HepG2 (cell line): Measurements from ENCODE around the gene HAGHL. TPM values are rescaled to one million over a fixed set of nuclear protein-coding genes. Genes with fewer than 3 reads are reported as not detected.

Experiments
- ATAC-seq: fragments of 200-7000 bp; cut with Tn5 transposase; 3 replicates; pipeline ENCODE4 v1.9.1; 2020; ENCODE audit warnings: mild to moderate bottlenecking, moderate library complexity
- BruUV-seq: library from RNA; stranded (reverse); fragments of 400-500 nt; replicated peaks from 2 replicates; lab custom pipeline; 2021; lab: Mats Ljungman, UMichigan
- CTCF ChIA-PET: fragments of 300-600 bp; formaldehyde crosslinking; extraction: SDS; loops from one replicate; lab custom pipeline; 2021; ENCODE audit warnings: low total read pairs, inconsistent platforms, low intra/inter-chr PET ratio; lab: Yijun Ruan, JAX
- POLR2A ChIA-PET: fragments of 350-600 bp; sonication (Branson Sonifier 250); formaldehyde crosslinking; loops from one replicate; lab custom pipeline; 2020; ENCODE audit warnings: antibody characterized with exemption, inconsistent platforms; lab: Yijun Ruan, JAX
- DNase-seq: peaks from one replicate; pipeline ENCODE4 v3.0.0-alpha.2; 2015; ENCODE audit warnings: low spot score
- FAIRE-seq: peaks from 3 replicates; lab custom pipeline; 2011; peaks lifted over from hg19 to GRCh38; lab: Jason Lieb, UNC
- H2AFZ ChIP-seq: one replicate; pipeline ENCODE4 v1.6.1; 2011; ENCODE audit warnings: low read length, inconsistent platforms
- H3K27ac ChIP-seq: fragments of 300-600 bp; 3 replicates; pipeline ENCODE4 v1.8.0; 2011; ENCODE audit warnings: mixed run types, mild to moderate bottlenecking, mixed read lengths, low read length, inconsistent platforms; ENCODE audit not compliant: insufficient read depth; ENCODE audit errors: extremely low read length
- H3K27me3 ChIP-seq, 2 experiments: fragments of 200-600 bp in 1 of 2; 2 replicates in 1 of 2; 3 replicates in 1 of 2; pipeline versions ENCODE4 v1.6.0 to v1.8.0; 2011; ENCODE audit warnings: low read length in 2 of 2, mild to moderate bottlenecking in 2 of 2, moderate library complexity in 2 of 2, inconsistent platforms in 1 of 2; ENCODE audit not compliant: insufficient read depth in 2 of 2, control insufficient read depth in 1 of 2
- H3K36me3 ChIP-seq, 2 experiments: fragments of 200-600 bp in 1 of 2; replicated peaks in 1 of 2; 2 replicates in 1 of 2; 3 replicates in 1 of 2; pipeline versions ENCODE4 v1.5.1 to v1.8.0; 2011; ENCODE audit warnings: low read length in 2 of 2, inconsistent platforms in 1 of 2; ENCODE audit not compliant: insufficient read depth in 2 of 2, control insufficient read depth in 1 of 2
- H3K4me1 ChIP-seq: 2 replicates; pipeline ENCODE4 v1.5.1; 2012; ENCODE audit warnings: low read length, inconsistent platforms; ENCODE audit not compliant: insufficient read depth
- H3K4me2 ChIP-seq: 2 replicates; pipeline ENCODE4 v1.6.0; 2011; ENCODE audit warnings: low read depth, low read length, inconsistent platforms
- H3K4me3 ChIP-seq, 3 experiments: fragments of 200-600 bp in 1 of 3; sonication (generic), shearing (Covaris generic) in 1 of 3; replicated peaks in 1 of 3; 2 replicates each; pipeline ENCODE4 v1.5.1; 2011 to 2016; ENCODE audit warnings: low read length in 3 of 3, inconsistent platforms in 2 of 3, low read depth in 2 of 3, mild to moderate bottlenecking in 2 of 3, control low read depth in 1 of 3, mixed read lengths in 1 of 3; ENCODE audit not compliant: insufficient read depth in 1 of 3
- H3K79me2 ChIP-seq: one replicate; pipeline ENCODE4 v1.6.1; 2011; ENCODE audit warnings: low read length, inconsistent platforms; ENCODE audit not compliant: insufficient read depth
- H3K9ac ChIP-seq: 2 replicates; pipeline ENCODE4 v1.6.0; 2011; ENCODE audit warnings: mild to moderate bottlenecking, low read depth, low read length, inconsistent platforms; ENCODE audit not compliant: insufficient read depth
- H3K9me3 ChIP-seq: 2 replicates; pipeline ENCODE4 v1.5.1; 2012; ENCODE audit warnings: mild to moderate bottlenecking, low read length
- H4K20me1 ChIP-seq: 2 replicates; pipeline ENCODE4 v1.6.0; 2011; ENCODE audit warnings: inconsistent platforms, mild to moderate bottlenecking, low read length, moderate library complexity; ENCODE audit not compliant: insufficient read depth
- ATF5 ChIP-seq: sonication (generic); formaldehyde crosslinking; IDR thresholded peaks from 2 replicates; pipeline ENCODE4 v1.4.0; 2020; ENCODE audit warnings: mild to moderate bottlenecking, low read depth, missing genetic modification reagents
- CREB3 ChIP-seq: sonication (generic); formaldehyde crosslinking; IDR thresholded peaks from 2 replicates; pipeline ENCODE4 v1.5.0; 2020; ENCODE audit warnings: missing genetic modification reagents
- MTA3 ChIP-seq: sonication (generic); formaldehyde crosslinking; IDR thresholded peaks from 2 replicates; pipeline ENCODE4 v1.4.0; 2020; ENCODE audit warnings: missing genetic modification reagents
- PRMT3 ChIP-seq: sonication (generic); formaldehyde crosslinking; IDR thresholded peaks from 2 replicates; pipeline ENCODE4 v1.8.1; 2022; ENCODE audit warnings: low read depth, mild to moderate bottlenecking, moderate library complexity, missing genetic modification reagents, borderline replicate concordance
- TARDBP ChIP-seq: sonication (generic); formaldehyde crosslinking; IDR thresholded peaks from 2 replicates; pipeline ENCODE4 v1.8.0; 2022; ENCODE audit warnings: mild to moderate bottlenecking, missing genetic modification reagents
- TFDP2 ChIP-seq: sonication (generic); formaldehyde crosslinking; IDR thresholded peaks from 2 replicates; pipeline ENCODE4 v1.4.0; 2020; ENCODE audit warnings: missing genetic modification reagents
- TGIF2 ChIP-seq: IDR thresholded peaks from 2 replicates; pipeline ENCODE4 v1.6.1; 2016; ENCODE audit warnings: control low read depth, missing compliant biosample characterization
- ZFYVE20 ChIP-seq: sonication (generic); formaldehyde crosslinking; IDR thresholded peaks from 2 replicates; pipeline ENCODE4 v1.8.0; 2023; ENCODE audit warnings: low read depth, mild to moderate bottlenecking, moderate library complexity, missing genetic modification reagents, borderline replicate concordance
- ZNF12 ChIP-seq: sonication (generic); formaldehyde crosslinking; IDR thresholded peaks from 2 replicates; pipeline ENCODE4 v1.5.0; 2020; ENCODE audit warnings: missing genetic modification reagents
- ZNF326 ChIP-seq: sonication (generic); formaldehyde crosslinking; IDR thresholded peaks from 2 replicates; pipeline ENCODE4 v1.4.0; 2020; ENCODE audit warnings: missing genetic modification reagents, borderline replicate concordance
- ZNF430 ChIP-seq: sonication (generic); formaldehyde crosslinking; IDR thresholded peaks from 2 replicates; pipeline ENCODE4 v1.9.0; 2021; ENCODE audit warnings: mild to moderate bottlenecking, missing genetic modification reagents
- ZNF570 ChIP-seq: sonication (generic); formaldehyde crosslinking; IDR thresholded peaks from 2 replicates; pipeline ENCODE4 v1.4.0; 2020; ENCODE audit warnings: mild to moderate bottlenecking, missing genetic modification reagents, borderline replicate concordance
- ZNF710 ChIP-seq: sonication (generic); formaldehyde crosslinking; IDR thresholded peaks from 2 replicates; pipeline ENCODE4 v1.5.0; 2020; ENCODE audit warnings: mild to moderate bottlenecking, missing genetic modification reagents, borderline replicate concordance
- WGBS: methylation state at CpG from one replicate; pipeline ENCODE4 v1.1.6; 2017; ENCODE audit warnings: low lambda C conversion rate; 5-methylcytosine and 5-hydroxymethylcytosine counted together
- in situ Hi-C: cut with HindIII; loops from 2 replicates; pipeline ENCODE4 v1.10.0; 2017; ENCODE audit warnings: low pct_unique_long_range_greater_than_20kb; ENCODE audit not compliant: extremely low pct_ligation_motif_present
- intact Hi-C: fragments of 100-400 bp; cut with micrococcal nuclease; formaldehyde crosslinking; loops from one replicate; pipeline ENCODE4 v1.10.0; 2022; ENCODE audit not compliant: unreplicated experiment
- polyA plus RNA-seq, 8 experiments: library from polyadenylated mRNA; depleted of rRNA in 3 of 8; stranded (reverse) in 7 of 8; unstranded in 1 of 8; fragments of >200 nt; fragmentation: Illumina TruSeq in 4 of 8; extraction: Trizol in 4 of 8; gene quantifications; 2 replicates each; pipeline versions ENCODE4 v1.2.1 to v1.2.3, GENCODE V29; 2011 to 2016; ENCODE audit warnings: low read depth in 4 of 8, missing spikeins in 1 of 8, mixed read lengths in 1 of 8; ENCODE audit not compliant: insufficient read depth in 1 of 8
- total RNA-seq, 5 experiments: library from RNA; depleted of rRNA; stranded (reverse); fragments of >200 nt; fragmentation: Illumina TruSeq; extraction: Trizol; gene quantifications; 2 replicates each; pipeline ENCODE4 v1.2.3, GENCODE V29; 2016; ENCODE audit warnings: low read depth in 1 of 5

Gene HAGHL
- total and polyA plus RNA-seq, 2 of the 13 experiments (the other 11 are each of a cell fraction or from before 2014, with no cell fraction given): 3.4 to 8.4 TPM

- H3K36me3 ChIP-seq: no peaks in the 10 kb centered on the region
- FAIRE-seq (no peak), ATAC-seq (no peak), DNase-seq (no peak)
- intact Hi-C loops (no loop called here), in situ Hi-C loops (no loop called here)
- H3K4me3 ChIP-seq: peak overlapping the region in 2 of 3 experiments; percentile 35 to 95; a peak in 3 of 6 replicates
- H4K20me1 ChIP-seq: no peaks in the 10 kb centered on the region
- POLR2A ChIA-PET: interaction anchor here (0.7 to 2.5 kb wide), 13 partner anchors 8 to 251 kb away, joined by 3 to 22 read pairs (median 7); partner anchors contain the start of genes CHTF18, CIAO3, MSLN and RPUSD1
- no peak overlapping the region for H2AFZ ChIP-seq
- CTCF ChIA-PET: no interaction called here
- WGBS: 96% methylated on average over 20 of the region's 51 CpGs
- BruUV-seq: TSS peak; percentile 53
- H3K27ac ChIP-seq: peak overlapping the region; percentile 88
- H3K27me3 ChIP-seq: peaks cover 0 to 3% of the 10 kb centered on the region in 2 experiments; a peak in 1 of 5 replicates
- H3K9ac ChIP-seq: peak overlapping the region; percentile 33
- no peaks in the 10 kb centered on the region for H3K79me2 ChIP-seq
- H3K9me3 ChIP-seq: no peaks in the 10 kb centered on the region
- peak overlapping the region; percentile 100 for H3K4me2 ChIP-seq
- H3K4me1 ChIP-seq: peaks cover 30% of the 10 kb centered on the region
- TF ChIP-seq ZNF12 (CRISPR knock-in tag) (no peak), ZNF430 (CRISPR knock-in tag) (peak; percentile 32; the same call in 1 of the 2 replicates), ZNF710 (0 out of 2 replicates have a peak, but pooled peaks have one; percentile 9), TARDBP (CRISPR knock-in tag) (no peak), ZNF326 (no peak), ATF5 (CRISPR knock-in tag) (0 out of 2 replicates have a peak, but pooled peaks have one; percentile 3), TFDP2 (CRISPR knock-in tag) (no peak), TGIF2 (CRISPR knock-in tag) (no peak), ZFYVE20 (no peak), PRMT3 (CRISPR knock-in tag) (no peak), ZNF570 (CRISPR knock-in tag) (no peak), CREB3 (CRISPR knock-in tag) (no peak), MTA3 (CRISPR knock-in tag) (no peak)
Observed at GRCh38 chr16:721765-722540, 5.0 kb upstream of the HAGHL start.
